Measurements from ENCODE around the gene AUNIP.
A peak's percentile ranks its signal among the peaks of the same experiment; 100 is the strongest.

The AUNIP gene

DNA sequence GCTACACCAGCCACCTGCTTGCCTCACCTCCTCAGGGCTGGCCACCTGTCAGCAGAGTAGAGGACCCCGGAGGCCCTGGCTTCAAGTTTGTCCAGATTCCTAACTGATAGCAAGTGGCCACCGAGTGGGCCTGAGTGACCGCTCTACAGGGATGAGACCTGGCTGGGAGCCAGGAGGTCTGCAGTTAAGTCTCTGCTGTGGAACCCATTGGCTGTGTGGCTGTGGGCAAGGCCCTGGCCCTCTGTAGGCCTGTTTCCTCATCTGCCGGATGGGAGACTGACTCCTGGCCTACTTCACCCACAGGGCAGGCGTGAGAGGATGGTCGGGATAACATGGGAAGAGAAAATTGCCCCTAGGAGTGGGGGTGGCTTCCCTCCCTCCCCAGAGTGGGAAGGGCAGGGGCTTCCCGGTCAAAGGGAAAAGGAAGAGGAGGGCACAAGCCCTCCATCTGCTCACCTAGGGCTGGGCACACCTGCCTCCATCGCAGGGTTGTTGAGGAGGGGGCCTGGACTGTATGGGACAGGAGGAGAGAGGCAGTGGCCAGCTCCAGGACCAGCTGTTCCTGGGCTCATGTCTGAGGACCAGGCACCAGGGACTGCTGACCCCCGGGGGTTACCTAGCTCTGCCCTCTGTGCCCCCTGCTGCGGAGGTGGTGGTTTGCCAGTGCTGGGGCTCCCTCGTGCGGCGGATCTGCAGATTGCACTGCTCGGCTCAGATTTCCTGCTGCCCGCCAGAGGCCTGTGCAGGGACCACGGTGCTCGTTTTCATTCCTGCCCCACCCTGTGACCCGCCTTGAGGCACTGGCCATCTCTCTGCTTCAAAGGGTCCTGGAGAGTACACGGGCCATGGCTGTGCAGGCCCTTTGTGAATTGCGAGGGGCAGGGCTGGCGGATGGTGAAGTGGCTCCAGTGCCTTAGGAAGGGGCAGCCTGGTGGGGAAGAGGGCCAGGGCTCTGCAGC, 48.6 kb downstream of the AUNIP start (continued):
- TF ChIP-seq ZBTB20 (tag by site-specific recombination; IDR thresholded peaks at IDR 0.05) (no peak), ZNF707 (tag by site-specific recombination; IDR thresholded peaks at IDR 0.05) (no peak), ZNF132 (tag by site-specific recombination; IDR thresholded peaks at IDR 0.05; ENCODE audit: borderline replicate concordance) (no peak), ZNF398 (tag by site-specific recombination; IDR thresholded peaks at IDR 0.05) (no peak), HOXD13 (CRISPR knock-in tag; IDR thresholded peaks at IDR 0.05; ENCODE audit: borderline replicate concordance) (no peak), ZFHX2 (tag by site-specific recombination; conservative IDR thresholded peaks at IDR 0.05) (no peak), ZNF416 (tag by site-specific recombination; IDR thresholded peaks at IDR 0.05) (no peak), KLF7 (tag by site-specific recombination; IDR thresholded peaks at IDR 0.05; ENCODE audit: borderline replicate concordance) (no peak), ZNF701 (tag by site-specific recombination; IDR thresholded peaks at IDR 0.05) (no peak), IKZF3 (tag by site-specific recombination; IDR thresholded peaks at IDR 0.05) (no peak), HOXC10 (CRISPR knock-in tag; IDR thresholded peaks at IDR 0.05) (no peak), ZNF239 (tag by site-specific recombination; IDR thresholded peaks at IDR 0.05) (no peak), ZNF302 (tag by site-specific recombination; IDR thresholded peaks at IDR 0.05; ENCODE audit: low read depth) (no peak), ZFP3 (tag by site-specific recombination; IDR thresholded peaks at IDR 0.05; ENCODE audit: low read depth) (no peak), ZNF521 (tag by site-specific recombination; IDR thresholded peaks at IDR 0.05) (no peak), TCF7L2 (IDR thresholded peaks at IDR 0.05; ENCODE audit: borderline replicate concordance, low read depth, low read length) (no peak), ZNF629 (tag by site-specific recombination; IDR thresholded peaks at IDR 0.05) (peak; percentile 33; the same call in 1 of the 2 replicates), ZNF560 (tag by site-specific recombination; IDR thresholded peaks at IDR 0.05; ENCODE audit: borderline replicate concordance) (no peak), ZNF266 (tag by site-specific recombination; IDR thresholded peaks at IDR 0.05; ENCODE audit: low read depth) (no peak), ZNF791 (tag by site-specific recombination; IDR thresholded peaks at IDR 0.05) (no peak), MEIS1 (CRISPR knock-in tag; IDR thresholded peaks at IDR 0.05; ENCODE audit: borderline replicate concordance) (no peak), ZNF610 (tag by site-specific recombination; IDR thresholded peaks at IDR 0.05; ENCODE audit: borderline replicate concordance) (no peak), ZNF600 (tag by site-specific recombination; IDR thresholded peaks at IDR 0.05) (peak; percentile 29; the same call in 1 of the 2 replicates)
- TF ChIP-seq, protein P1, sequence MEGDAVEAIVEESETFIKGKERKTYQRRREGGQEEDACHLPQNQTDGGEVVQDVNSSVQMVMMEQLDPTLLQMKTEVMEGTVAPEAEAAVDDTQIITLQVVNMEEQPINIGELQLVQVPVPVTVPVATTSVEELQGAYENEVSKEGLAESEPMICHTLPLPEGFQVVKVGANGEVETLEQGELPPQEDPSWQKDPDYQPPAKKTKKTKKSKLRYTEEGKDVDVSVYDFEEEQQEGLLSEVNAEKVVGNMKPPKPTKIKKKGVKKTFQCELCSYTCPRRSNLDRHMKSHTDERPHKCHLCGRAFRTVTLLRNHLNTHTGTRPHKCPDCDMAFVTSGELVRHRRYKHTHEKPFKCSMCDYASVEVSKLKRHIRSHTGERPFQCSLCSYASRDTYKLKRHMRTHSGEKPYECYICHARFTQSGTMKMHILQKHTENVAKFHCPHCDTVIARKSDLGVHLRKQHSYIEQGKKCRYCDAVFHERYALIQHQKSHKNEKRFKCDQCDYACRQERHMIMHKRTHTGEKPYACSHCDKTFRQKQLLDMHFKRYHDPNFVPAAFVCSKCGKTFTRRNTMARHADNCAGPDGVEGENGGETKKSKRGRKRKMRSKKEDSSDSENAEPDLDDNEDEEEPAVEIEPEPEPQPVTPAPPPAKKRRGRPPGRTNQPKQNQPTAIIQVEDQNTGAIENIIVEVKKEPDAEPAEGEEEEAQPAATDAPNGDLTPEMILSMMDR (tag by site-specific recombination; IDR thresholded peaks at IDR 0.05), result peak; percentile 95
- TF ChIP-seq, protein P2, sequence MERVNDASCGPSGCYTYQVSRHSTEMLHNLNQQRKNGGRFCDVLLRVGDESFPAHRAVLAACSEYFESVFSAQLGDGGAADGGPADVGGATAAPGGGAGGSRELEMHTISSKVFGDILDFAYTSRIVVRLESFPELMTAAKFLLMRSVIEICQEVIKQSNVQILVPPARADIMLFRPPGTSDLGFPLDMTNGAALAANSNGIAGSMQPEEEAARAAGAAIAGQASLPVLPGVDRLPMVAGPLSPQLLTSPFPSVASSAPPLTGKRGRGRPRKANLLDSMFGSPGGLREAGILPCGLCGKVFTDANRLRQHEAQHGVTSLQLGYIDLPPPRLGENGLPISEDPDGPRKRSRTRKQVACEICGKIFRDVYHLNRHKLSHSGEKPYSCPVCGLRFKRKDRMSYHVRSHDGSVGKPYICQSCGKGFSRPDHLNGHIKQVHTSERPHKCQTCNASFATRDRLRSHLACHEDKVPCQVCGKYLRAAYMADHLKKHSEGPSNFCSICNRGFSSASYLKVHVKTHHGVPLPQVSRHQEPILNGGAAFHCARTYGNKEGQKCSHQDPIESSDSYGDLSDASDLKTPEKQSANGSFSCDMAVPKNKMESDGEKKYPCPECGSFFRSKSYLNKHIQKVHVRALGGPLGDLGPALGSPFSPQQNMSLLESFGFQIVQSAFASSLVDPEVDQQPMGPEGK (tag by site-specific recombination; IDR thresholded peaks at IDR 0.05), result peak; percentile 95
- TF ChIP-seq, protein P3, sequence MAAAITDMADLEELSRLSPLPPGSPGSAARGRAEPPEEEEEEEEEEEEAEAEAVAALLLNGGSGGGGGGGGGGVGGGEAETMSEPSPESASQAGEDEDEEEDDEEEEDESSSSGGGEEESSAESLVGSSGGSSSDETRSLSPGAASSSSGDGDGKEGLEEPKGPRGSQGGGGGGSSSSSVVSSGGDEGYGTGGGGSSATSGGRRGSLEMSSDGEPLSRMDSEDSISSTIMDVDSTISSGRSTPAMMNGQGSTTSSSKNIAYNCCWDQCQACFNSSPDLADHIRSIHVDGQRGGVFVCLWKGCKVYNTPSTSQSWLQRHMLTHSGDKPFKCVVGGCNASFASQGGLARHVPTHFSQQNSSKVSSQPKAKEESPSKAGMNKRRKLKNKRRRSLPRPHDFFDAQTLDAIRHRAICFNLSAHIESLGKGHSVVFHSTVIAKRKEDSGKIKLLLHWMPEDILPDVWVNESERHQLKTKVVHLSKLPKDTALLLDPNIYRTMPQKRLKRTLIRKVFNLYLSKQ (tag by site-specific recombination; IDR thresholded peaks at IDR 0.05; ENCODE audit: borderline replicate concordance), result no peak
- TF ChIP-seq, protein P4, sequence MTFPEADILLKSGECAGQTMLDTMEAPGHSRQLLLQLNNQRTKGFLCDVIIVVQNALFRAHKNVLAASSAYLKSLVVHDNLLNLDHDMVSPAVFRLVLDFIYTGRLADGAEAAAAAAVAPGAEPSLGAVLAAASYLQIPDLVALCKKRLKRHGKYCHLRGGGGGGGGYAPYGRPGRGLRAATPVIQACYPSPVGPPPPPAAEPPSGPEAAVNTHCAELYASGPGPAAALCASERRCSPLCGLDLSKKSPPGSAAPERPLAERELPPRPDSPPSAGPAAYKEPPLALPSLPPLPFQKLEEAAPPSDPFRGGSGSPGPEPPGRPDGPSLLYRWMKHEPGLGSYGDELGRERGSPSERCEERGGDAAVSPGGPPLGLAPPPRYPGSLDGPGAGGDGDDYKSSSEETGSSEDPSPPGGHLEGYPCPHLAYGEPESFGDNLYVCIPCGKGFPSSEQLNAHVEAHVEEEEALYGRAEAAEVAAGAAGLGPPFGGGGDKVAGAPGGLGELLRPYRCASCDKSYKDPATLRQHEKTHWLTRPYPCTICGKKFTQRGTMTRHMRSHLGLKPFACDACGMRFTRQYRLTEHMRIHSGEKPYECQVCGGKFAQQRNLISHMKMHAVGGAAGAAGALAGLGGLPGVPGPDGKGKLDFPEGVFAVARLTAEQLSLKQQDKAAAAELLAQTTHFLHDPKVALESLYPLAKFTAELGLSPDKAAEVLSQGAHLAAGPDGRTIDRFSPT (tag by site-specific recombination; IDR thresholded peaks at IDR 0.05), result peak; percentile 94
- TF ChIP-seq, protein P5, sequence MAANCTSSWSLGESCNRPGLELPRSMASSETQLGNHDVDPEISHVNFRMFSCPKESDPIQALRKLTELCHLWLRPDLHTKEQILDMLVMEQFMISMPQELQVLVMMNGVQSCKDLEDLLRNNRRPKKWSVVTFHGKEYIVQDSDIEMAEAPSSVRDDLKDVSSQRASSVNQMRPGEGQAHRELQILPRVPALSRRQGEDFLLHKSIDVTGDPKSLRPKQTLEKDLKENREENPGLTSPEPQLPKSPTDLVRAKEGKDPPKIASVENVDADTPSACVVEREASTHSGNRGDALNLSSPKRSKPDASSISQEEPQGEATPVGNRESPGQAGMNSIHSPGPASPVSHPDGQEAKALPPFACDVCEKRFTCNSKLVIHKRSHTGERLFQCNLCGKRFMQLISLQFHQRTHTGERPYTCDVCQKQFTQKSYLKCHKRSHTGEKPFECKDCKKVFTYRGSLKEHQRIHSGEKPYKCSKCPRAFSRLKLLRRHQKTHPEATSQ (tag by site-specific recombination; IDR thresholded peaks at IDR 0.05), result no peak
